ENCODE results near the gene F10. TPM values are rescaled to one million over a fixed set of nuclear protein-coding genes. Genes with fewer than 3 reads are reported as not detected.

Gene F10
- total and polyA plus RNA-seq, 10 donors, result 1.6 to 6.4 (median 2.9) TPM

- peak; percentile 44 for DNase-seq
- H3K4me1 ChIP-seq, result no peaks in the 10 kb centered on the region
- no peaks in the 10 kb centered on the region for H3K9me3 ChIP-seq
- peaks cover 0 to 4% (median 0%) of the 10 kb centered on the region in 7 donors for H3K27me3 ChIP-seq (replicated peaks in 1 of 7)
- no peak overlapping the region for H3K4me3 ChIP-seq
- no peak overlapping the region for H3K27ac ChIP-seq
- WGBS, 5 donors, result 73 to 90% (median 83%) methylated on average over 8 to 14 of the region's 14 CpGs
- H3K36me3 ChIP-seq, result peaks cover 0 to 12% (median 0%) of the 10 kb centered on the region in 6 donors
- intact Hi-C loops (cut with DNase I; ENCODE audit: low total_unique reads), result no loop called here
- TF ChIP-seq POLR2AphosphoS5 (IDR thresholded peaks at IDR 0.05) (no peak), POLR2A (IDR thresholded peaks at IDR 0.05) (no peak), CTCF (IDR thresholded peaks at IDR 0.05 in 8 of 11, conservative IDR thresholded peaks at IDR 0.05 in 3 of 11) (no peak)
These were observed 28.2 kb upstream of the F10 start for GRCh38 chr13:113094410-113094800.

- intact Hi-C loops (cut with DNase I; ENCODE audit: low total_unique reads), result no loop called here
- peak; percentile 66 for DNase-seq
- peaks cover 0 to 4% (median 0%) of the 10 kb centered on the region in 6 donors for H3K36me3 ChIP-seq
- TF ChIP-seq POLR2AphosphoS5 (IDR thresholded peaks at IDR 0.05) (no peak), CTCF (IDR thresholded peaks at IDR 0.05 in 8 of 11, conservative IDR thresholded peaks at IDR 0.05 in 3 of 11) (no peak), POLR2A (IDR thresholded peaks at IDR 0.05) (no peak)
- H3K9me3 ChIP-seq, result no peaks in the 10 kb centered on the region
- WGBS, 5 donors, result 87 to 93% (median 92%) methylated on average over 17 to 25 of the region's 25 CpGs
- peaks cover 0 to 4% (median 0%) of the 10 kb centered on the region in 7 donors for H3K27me3 ChIP-seq (replicated peaks in 1 of 7)
- no peaks in the 10 kb centered on the region for H3K4me1 ChIP-seq
- H3K4me3 ChIP-seq, result no peak overlapping the region
- H3K27ac ChIP-seq, result no peak overlapping the region
These were observed 27.2 kb upstream of the F10 start for GRCh38 chr13:113095146-113096051.

GRCh38 chr13:113096052-113096744 is 26.4 kb upstream of the F10 start:
- no peak overlapping the region for H3K27ac ChIP-seq
- no peak for DNase-seq
- H3K4me3 ChIP-seq, result no peak overlapping the region
- H3K36me3 ChIP-seq, result peaks cover 0 to 4% (median 0%) of the 10 kb centered on the region in 6 donors
- H3K9me3 ChIP-seq, result no peaks in the 10 kb centered on the region
- intact Hi-C loops (cut with DNase I; ENCODE audit: low total_unique reads), result no loop called here
- peaks cover 0 to 4% (median 0%) of the 10 kb centered on the region in 7 donors for H3K27me3 ChIP-seq (replicated peaks in 1 of 7)
- TF ChIP-seq POLR2A (IDR thresholded peaks at IDR 0.05) (no peak), POLR2AphosphoS5 (IDR thresholded peaks at IDR 0.05) (no peak), CTCF (IDR thresholded peaks at IDR 0.05 in 8 of 11, conservative IDR thresholded peaks at IDR 0.05 in 3 of 11) (no peak)
- WGBS, 5 donors, result 91 to 97% (median 92%) methylated on average over 14 to 61 of the region's 61 CpGs
- H3K4me1 ChIP-seq, result no peaks in the 10 kb centered on the region
